ENCODE data around the gene TRPC4AP. TPM values are rescaled to one million over a fixed set of nuclear protein-coding genes. Genes with fewer than 3 reads are reported as not detected.

TRPC4AP gene
- total RNA-seq, 2 experiments from 2014 or later: 31.9 to 38.8 TPM

- H3K79me2 ChIP-seq (ENCODE audit: insufficient read depth, low read depth, low read length): no peaks in the 10 kb centered on the region
- intact Hi-C loops (cut with micrococcal nuclease; ENCODE audit: unreplicated experiment): no loop called here
- no peak overlapping the region for H3K4me3 ChIP-seq (ENCODE audit: low read depth, low read length, poor library complexity, severe bottlenecking)
- no peaks in the 10 kb centered on the region for H4K20me1 ChIP-seq (ENCODE audit: insufficient read depth, low read length)
- BruUV-seq (replicated peaks): no TSS peak
- POLR2A ChIA-PET: no interaction called here
- H3K27ac ChIP-seq (ENCODE audit: low read depth, low read length, poor library complexity, severe bottlenecking): no peak overlapping the region
- no peaks in the 10 kb centered on the region for H3K9me2 ChIP-seq (ENCODE audit: insufficient read depth, low read length)
- CTCF ChIA-PET (ENCODE audit: unreplicated experiment): no interaction called here
- H3K9me3 ChIP-seq (ENCODE audit: low read length): no peaks in the 10 kb centered on the region
- no peaks in the 10 kb centered on the region for H3K4me1 ChIP-seq (ENCODE audit: insufficient read depth, low read length, poor library complexity, severe bottlenecking)
- no peak overlapping the region for H3K4me2 ChIP-seq (ENCODE audit: low read length)
- TF ChIP-seq CTCF (conservative IDR thresholded peaks at IDR 0.05; ENCODE audit: low read length) (no peak), EZH2phosphoT487 (IDR thresholded peaks at IDR 0.05; ENCODE audit: borderline replicate concordance, low read depth, low read length) (no peak)
- no peak for DNase-seq (ENCODE audit: low spot score)
- H3K36me3 ChIP-seq (ENCODE audit: insufficient read depth, low read length): peaks cover 60% of the 10 kb centered on the region
- no peak overlapping the region for H2AFZ ChIP-seq (ENCODE audit: low read length)
Observed at GRCh38 chr20:35034145-35034544, 58.5 kb downstream of the TRPC4AP start.

GRCh38 chr20:35030136-35030535 lies 62.5 kb downstream of the TRPC4AP start:
- Histone ChIP-seq H3K36me3 (ENCODE audit: insufficient read depth, low read length) (peaks cover 63% of the 10 kb centered on the region), H4K20me1 (ENCODE audit: insufficient read depth, low read length) (no peaks in the 10 kb centered on the region), H3K9me3 (ENCODE audit: low read length) (no peaks in the 10 kb centered on the region), H3K79me2 (ENCODE audit: insufficient read depth, low read depth, low read length) (no peaks in the 10 kb centered on the region), H3K27ac (ENCODE audit: low read depth, low read length, poor library complexity, severe bottlenecking) (no peak overlapping the region), H3K4me1 (ENCODE audit: insufficient read depth, low read length, poor library complexity, severe bottlenecking) (no peaks in the 10 kb centered on the region), H2AFZ (ENCODE audit: low read length) (no peak overlapping the region), H3K4me2 (ENCODE audit: low read length) (no peak overlapping the region), H3K9me2 (ENCODE audit: insufficient read depth, low read length) (no peaks in the 10 kb centered on the region), H3K4me3 (ENCODE audit: low read depth, low read length, poor library complexity, severe bottlenecking) (no peak overlapping the region)
- ChIA-PET CTCF (ENCODE audit: unreplicated experiment) (no interaction called here), POLR2A (no interaction called here)
- intact Hi-C loops (cut with micrococcal nuclease; ENCODE audit: unreplicated experiment): no loop called here
- no TSS peak for BruUV-seq (replicated peaks)
- DNase-seq (ENCODE audit: low spot score): no peak
- no peak for TF ChIP-seq EZH2phosphoT487 (IDR thresholded peaks at IDR 0.05; ENCODE audit: borderline replicate concordance, low read depth, low read length)
- TF ChIP-seq CTCF (conservative IDR thresholded peaks at IDR 0.05; ENCODE audit: low read length): no peak

GRCh38 chr20:35027301-35027700 lies 65.3 kb downstream of the TRPC4AP start:
- H3K27ac ChIP-seq (ENCODE audit: low read depth, low read length, poor library complexity, severe bottlenecking): no peak overlapping the region
- POLR2A ChIA-PET: no interaction called here
- no peaks in the 10 kb centered on the region for H3K79me2 ChIP-seq (ENCODE audit: insufficient read depth, low read depth, low read length)
- H3K4me3 ChIP-seq (ENCODE audit: low read depth, low read length, poor library complexity, severe bottlenecking): no peak overlapping the region
- no TSS peak for BruUV-seq (replicated peaks)
- intact Hi-C loops (cut with micrococcal nuclease; ENCODE audit: unreplicated experiment): no loop called here
- H3K36me3 ChIP-seq (ENCODE audit: insufficient read depth, low read length): peaks cover 51% of the 10 kb centered on the region
- H3K9me3 ChIP-seq (ENCODE audit: low read length): no peaks in the 10 kb centered on the region
- H2AFZ ChIP-seq (ENCODE audit: low read length): no peak overlapping the region
- no peaks in the 10 kb centered on the region for H3K4me1 ChIP-seq (ENCODE audit: insufficient read depth, low read length, poor library complexity, severe bottlenecking)
- DNase-seq (ENCODE audit: low spot score): no peak
- H3K4me2 ChIP-seq (ENCODE audit: low read length): no peak overlapping the region
- no peaks in the 10 kb centered on the region for H3K9me2 ChIP-seq (ENCODE audit: insufficient read depth, low read length)
- CTCF ChIA-PET (ENCODE audit: unreplicated experiment): no interaction called here
- no peaks in the 10 kb centered on the region for H4K20me1 ChIP-seq (ENCODE audit: insufficient read depth, low read length)
- TF ChIP-seq EZH2phosphoT487 (IDR thresholded peaks at IDR 0.05; ENCODE audit: borderline replicate concordance, low read depth, low read length): no peak
- TF ChIP-seq CTCF (conservative IDR thresholded peaks at IDR 0.05; ENCODE audit: low read length): no peak

Data from OCI-LY7 (cell line).